Duodenal mucosa (tissue), 2 donors: ENCODE measurements around the gene C3orf20.

Experiments
- H3K27ac ChIP-seq: one replicate; pipeline ENCODE4 v1.7.0; 2013; ENCODE audit warnings: low read depth, low read length
- H3K27me3 ChIP-seq, 2 donors: one replicate each; pipeline ENCODE4 v1.7.0; 2013; ENCODE audit warnings: low read length in 2 of 2, control low read depth in 1 of 2; ENCODE audit not compliant: insufficient read depth in 2 of 2, control insufficient read depth in 1 of 2
- H3K36me3 ChIP-seq, 2 donors: one replicate each; pipeline ENCODE4 v1.7.0; 2013; ENCODE audit warnings: low read length in 2 of 2, control low read depth in 1 of 2; ENCODE audit not compliant: insufficient read depth in 2 of 2, control insufficient read depth in 1 of 2
- H3K4me1 ChIP-seq, 2 donors: one replicate each; pipeline ENCODE4 v1.7.0; 2013; ENCODE audit warnings: low read length in 2 of 2, control low read depth in 1 of 2; ENCODE audit not compliant: insufficient read depth in 2 of 2, control insufficient read depth in 1 of 2
- H3K4me3 ChIP-seq, 2 donors: one replicate each; pipeline ENCODE4 v1.7.0; 2013; ENCODE audit warnings: low read length in 2 of 2, low read depth in 1 of 2
- H3K9ac ChIP-seq, 2 donors: one replicate each; pipeline ENCODE4 v1.7.0; 2013; ENCODE audit warnings: low read length in 2 of 2, low read depth in 1 of 2
- H3K9me3 ChIP-seq, 2 donors: one replicate each; pipeline ENCODE4 v1.7.0; 2013; ENCODE audit warnings: low read length in 2 of 2, control low read depth in 1 of 2; ENCODE audit not compliant: control insufficient read depth in 1 of 2

The C3orf20 gene

GRCh38 chr3:14634763-14635400 is 40.1 kb upstream of the C3orf20 start:
- Histone ChIP-seq H3K27ac (no peak overlapping the region), H3K36me3 (no peaks in the 10 kb centered on the region), H3K9ac (no peak overlapping the region), H3K9me3 (no peaks in the 10 kb centered on the region), H3K4me3 (no peak overlapping the region), H3K27me3 (peaks cover 0 to 11% of the 10 kb centered on the region in 2 donors), H3K4me1 (peaks cover 0 to 15% of the 10 kb centered on the region in 2 donors)

- peaks cover 0 to 15% of the 10 kb centered on the region in 2 donors for H3K4me1 ChIP-seq
- H3K27me3 ChIP-seq: peaks cover 0 to 21% of the 10 kb centered on the region in 2 donors
- no peak overlapping the region for H3K9ac ChIP-seq
- H3K9me3 ChIP-seq: no peaks in the 10 kb centered on the region
- no peak overlapping the region for H3K4me3 ChIP-seq
- H3K27ac ChIP-seq: no peak overlapping the region
- H3K36me3 ChIP-seq: no peaks in the 10 kb centered on the region
These were observed 38.3 kb upstream of the C3orf20 start for GRCh38 chr3:14636496-14637087.

- no peaks in the 10 kb centered on the region for H3K36me3 ChIP-seq
- H3K9ac ChIP-seq: no peak overlapping the region
- no peak overlapping the region for H3K4me3 ChIP-seq
- H3K4me1 ChIP-seq: peaks cover 0 to 6% of the 10 kb centered on the region in 2 donors
- no peak overlapping the region for H3K27ac ChIP-seq
- peaks cover 0 to 24% of the 10 kb centered on the region in 2 donors for H3K27me3 ChIP-seq
- H3K9me3 ChIP-seq: no peaks in the 10 kb centered on the region
These were observed 34.8 kb upstream of the C3orf20 start for GRCh38 chr3:14640157-14640562.

- H3K27ac ChIP-seq: no peak overlapping the region
- no peaks in the 10 kb centered on the region for H3K4me1 ChIP-seq
- H3K4me3 ChIP-seq: no peak overlapping the region
- H3K36me3 ChIP-seq: no peaks in the 10 kb centered on the region
- no peaks in the 10 kb centered on the region for H3K9me3 ChIP-seq
- no peak overlapping the region for H3K9ac ChIP-seq
- peaks cover 0 to 24% of the 10 kb centered on the region in 2 donors for H3K27me3 ChIP-seq
These were observed 34.2 kb upstream of the C3orf20 start for GRCh38 chr3:14640734-14641133.

- Histone ChIP-seq H3K4me1 (no peaks in the 10 kb centered on the region), H3K4me3 (no peak overlapping the region), H3K9ac (no peak overlapping the region), H3K27me3 (peaks cover 0 to 24% of the 10 kb centered on the region in 2 donors), H3K36me3 (no peaks in the 10 kb centered on the region), H3K9me3 (no peaks in the 10 kb centered on the region), H3K27ac (no peak overlapping the region)
These were observed 33.6 kb upstream of the C3orf20 start for GRCh38 chr3:14641346-14641745.

GRCh38 chr3:14645453-14645852 is 29.5 kb upstream of the C3orf20 start:
- Histone ChIP-seq H3K4me3 (no peak overlapping the region), H3K9me3 (no peaks in the 10 kb centered on the region), H3K9ac (no peak overlapping the region), H3K27ac (no peak overlapping the region), H3K4me1 (peaks cover 19% of the 10 kb centered on the region in 2 donors), H3K27me3 (peaks cover 0 to 10% of the 10 kb centered on the region in 2 donors), H3K36me3 (no peaks in the 10 kb centered on the region)

GRCh38 chr3:14646131-14646573 is 28.8 kb upstream of the C3orf20 start:
- Histone ChIP-seq H3K4me3 (no peak overlapping the region), H3K27me3 (peaks cover 0 to 6% of the 10 kb centered on the region in 2 donors), H3K27ac (no peak overlapping the region), H3K9me3 (no peaks in the 10 kb centered on the region), H3K36me3 (no peaks in the 10 kb centered on the region), H3K9ac (no peak overlapping the region), H3K4me1 (peaks cover 22% of the 10 kb centered on the region in 2 donors)

GRCh38 chr3:14646589-14647413 is 28.1 kb upstream of the C3orf20 start:
- H3K4me3 ChIP-seq: no peak overlapping the region
- H3K36me3 ChIP-seq: no peaks in the 10 kb centered on the region
- no peak overlapping the region for H3K27ac ChIP-seq
- no peaks in the 10 kb centered on the region for H3K9me3 ChIP-seq
- peaks cover 22% of the 10 kb centered on the region in 2 donors for H3K4me1 ChIP-seq
- H3K27me3 ChIP-seq: peaks cover 0 to 5% of the 10 kb centered on the region in 2 donors
- no peak overlapping the region for H3K9ac ChIP-seq

- Histone ChIP-seq H3K27ac (no peak overlapping the region), H3K9me3 (no peaks in the 10 kb centered on the region), H3K27me3 (no peaks in the 10 kb centered on the region), H3K36me3 (no peaks in the 10 kb centered on the region), H3K4me1 (peaks cover 28 to 32% of the 10 kb centered on the region in 2 donors), H3K4me3 (no peak overlapping the region), H3K9ac (no peak overlapping the region)
These were observed 26.7 kb upstream of the C3orf20 start for GRCh38 chr3:14647976-14648955.
